GM20000 (cell line): ENCODE results near the gene CD101.

ENCODE experiments used
- DNase-seq: peaks from one replicate; pipeline ENCODE4 v3.0.0; 2012; ENCODE audit warnings: low spot score
- TF ChIP-seq, protein P1 (sequence below): IDR thresholded peaks from 2 replicates; pipeline ENCODE4 v1.5.1; 2012; ENCODE audit warnings: mild to moderate bottlenecking, control low read depth; ENCODE audit errors: extremely low read depth, missing control alignments

The CD101 gene

DNA sequence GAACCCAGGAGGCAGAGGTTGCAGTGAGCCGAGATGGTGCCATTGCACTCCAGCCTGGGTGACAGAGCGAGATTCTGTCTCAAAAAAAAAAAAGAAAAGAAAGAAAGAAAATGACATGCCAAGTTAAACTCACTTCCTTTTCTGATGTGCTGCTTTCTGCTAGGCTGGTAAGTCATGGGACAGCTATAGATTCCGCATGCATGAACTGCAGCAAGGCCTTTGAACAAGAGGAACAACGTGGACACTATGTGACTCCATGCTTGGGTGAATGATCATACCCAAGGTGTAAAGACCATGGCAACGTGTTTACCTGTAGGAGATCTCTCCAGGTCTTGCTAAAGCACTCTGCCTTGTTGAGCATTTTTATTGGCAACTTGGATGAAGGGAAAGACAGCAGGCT, 48.3 kb downstream of the CD101 start:
- DNase-seq, result no peak
- TF ChIP-seq, protein P1, sequence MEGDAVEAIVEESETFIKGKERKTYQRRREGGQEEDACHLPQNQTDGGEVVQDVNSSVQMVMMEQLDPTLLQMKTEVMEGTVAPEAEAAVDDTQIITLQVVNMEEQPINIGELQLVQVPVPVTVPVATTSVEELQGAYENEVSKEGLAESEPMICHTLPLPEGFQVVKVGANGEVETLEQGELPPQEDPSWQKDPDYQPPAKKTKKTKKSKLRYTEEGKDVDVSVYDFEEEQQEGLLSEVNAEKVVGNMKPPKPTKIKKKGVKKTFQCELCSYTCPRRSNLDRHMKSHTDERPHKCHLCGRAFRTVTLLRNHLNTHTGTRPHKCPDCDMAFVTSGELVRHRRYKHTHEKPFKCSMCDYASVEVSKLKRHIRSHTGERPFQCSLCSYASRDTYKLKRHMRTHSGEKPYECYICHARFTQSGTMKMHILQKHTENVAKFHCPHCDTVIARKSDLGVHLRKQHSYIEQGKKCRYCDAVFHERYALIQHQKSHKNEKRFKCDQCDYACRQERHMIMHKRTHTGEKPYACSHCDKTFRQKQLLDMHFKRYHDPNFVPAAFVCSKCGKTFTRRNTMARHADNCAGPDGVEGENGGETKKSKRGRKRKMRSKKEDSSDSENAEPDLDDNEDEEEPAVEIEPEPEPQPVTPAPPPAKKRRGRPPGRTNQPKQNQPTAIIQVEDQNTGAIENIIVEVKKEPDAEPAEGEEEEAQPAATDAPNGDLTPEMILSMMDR, result no peak

DNA sequence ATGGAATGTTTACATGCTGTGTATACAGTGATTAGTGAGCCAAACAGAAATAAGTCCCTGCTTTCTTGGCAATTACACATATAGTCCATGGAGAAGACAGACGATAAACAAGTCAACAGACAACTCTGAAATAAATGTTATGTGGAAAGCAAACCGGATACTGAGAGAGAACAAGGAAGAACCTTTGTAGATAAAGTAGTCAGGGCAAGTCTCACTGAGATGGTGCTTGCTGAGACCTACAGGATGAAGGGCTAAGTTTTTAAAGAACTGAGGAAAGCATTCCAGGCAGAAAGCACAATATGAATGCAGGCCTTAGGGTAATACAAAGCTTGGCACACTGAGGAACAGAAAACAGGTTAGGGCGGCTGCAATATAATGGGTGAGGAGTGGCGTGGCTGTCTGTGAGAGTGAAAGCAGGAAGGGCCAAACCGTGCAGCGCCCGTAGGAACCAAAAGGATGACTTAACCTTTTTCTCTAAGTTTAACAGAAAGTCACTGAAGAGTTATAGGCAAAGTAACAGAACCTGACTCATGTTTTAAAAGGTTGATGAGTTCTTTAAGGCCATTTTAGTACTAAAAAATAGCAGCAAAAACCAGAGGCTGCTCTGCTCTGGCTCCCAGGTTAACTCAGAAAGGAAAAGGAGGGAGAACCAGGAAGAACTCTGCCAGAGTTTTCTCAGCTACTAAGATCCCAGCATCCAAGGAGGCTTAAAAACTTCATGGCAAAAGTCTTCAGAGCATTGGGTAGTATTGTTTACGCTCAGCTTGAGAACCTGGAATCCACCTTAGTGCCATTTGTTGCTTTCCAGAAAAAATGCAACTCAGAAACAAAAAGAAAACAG, 49.9 kb downstream of the CD101 start:
- peak; percentile 68 for DNase-seq

DNA sequence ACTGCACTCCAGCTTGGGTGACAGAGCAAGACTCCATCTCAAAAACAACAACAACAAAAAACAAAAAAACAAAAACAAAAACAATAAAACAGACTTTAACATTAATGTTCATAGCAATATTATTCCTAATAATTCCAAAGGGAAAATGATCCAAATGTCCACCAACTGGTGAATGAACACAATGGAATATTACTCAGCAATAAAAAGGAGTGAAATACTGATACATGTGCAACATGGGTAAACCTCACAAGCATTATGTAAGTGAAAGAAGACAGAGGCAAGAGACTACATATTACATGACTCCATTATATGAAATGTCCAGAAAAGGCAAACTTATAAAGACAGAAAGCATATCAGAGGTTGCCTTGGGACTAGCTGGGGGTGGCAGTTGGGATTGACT, 52.5 kb downstream of the CD101 start:
- no peak for DNase-seq
- TF ChIP-seq, protein P1, result no peak

More for the DNA sequence above, 49.9 kb downstream of the CD101 start:
- TF ChIP-seq, protein P1, result no peak

DNA sequence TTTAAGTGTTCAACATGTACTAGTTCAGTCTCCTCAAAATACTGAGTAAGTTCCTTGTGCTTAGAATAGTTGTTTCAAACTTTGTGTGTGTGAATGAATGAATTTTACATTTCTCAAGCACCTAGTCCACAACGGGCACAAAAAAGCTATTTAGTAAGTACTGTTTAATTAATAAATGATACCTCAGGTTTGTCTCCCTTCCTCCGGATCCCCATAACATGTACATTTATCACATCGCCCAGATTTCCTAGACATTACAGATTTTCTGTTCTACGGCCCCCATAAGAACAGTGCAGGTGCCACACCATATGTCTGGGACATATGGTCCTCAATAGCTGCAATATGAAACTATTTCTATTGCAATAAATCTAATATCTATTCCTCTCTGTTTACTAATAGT, 57.2 kb downstream of the CD101 start:
- TF ChIP-seq, protein P1, result no peak
- no peak for DNase-seq

DNA sequence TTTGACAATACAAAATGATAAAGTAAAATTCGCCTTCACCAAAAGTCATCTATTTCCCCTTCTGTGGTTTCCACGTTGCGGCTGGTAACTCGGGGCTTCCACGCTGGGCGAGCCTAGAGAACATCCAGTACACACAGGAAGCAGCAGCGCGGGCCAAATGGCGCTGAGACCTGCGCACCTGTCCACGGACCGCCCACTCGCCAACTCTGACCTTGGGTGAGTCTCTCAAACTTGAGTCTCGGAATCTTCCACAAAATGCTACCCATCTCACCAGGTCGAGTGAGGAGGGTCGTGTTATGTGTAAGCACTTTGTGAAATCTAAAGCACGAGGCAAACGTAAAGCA, 57.7 kb downstream of the CD101 start:
- peak; percentile 53 for DNase-seq
- TF ChIP-seq, protein P1, result no peak

DNA sequence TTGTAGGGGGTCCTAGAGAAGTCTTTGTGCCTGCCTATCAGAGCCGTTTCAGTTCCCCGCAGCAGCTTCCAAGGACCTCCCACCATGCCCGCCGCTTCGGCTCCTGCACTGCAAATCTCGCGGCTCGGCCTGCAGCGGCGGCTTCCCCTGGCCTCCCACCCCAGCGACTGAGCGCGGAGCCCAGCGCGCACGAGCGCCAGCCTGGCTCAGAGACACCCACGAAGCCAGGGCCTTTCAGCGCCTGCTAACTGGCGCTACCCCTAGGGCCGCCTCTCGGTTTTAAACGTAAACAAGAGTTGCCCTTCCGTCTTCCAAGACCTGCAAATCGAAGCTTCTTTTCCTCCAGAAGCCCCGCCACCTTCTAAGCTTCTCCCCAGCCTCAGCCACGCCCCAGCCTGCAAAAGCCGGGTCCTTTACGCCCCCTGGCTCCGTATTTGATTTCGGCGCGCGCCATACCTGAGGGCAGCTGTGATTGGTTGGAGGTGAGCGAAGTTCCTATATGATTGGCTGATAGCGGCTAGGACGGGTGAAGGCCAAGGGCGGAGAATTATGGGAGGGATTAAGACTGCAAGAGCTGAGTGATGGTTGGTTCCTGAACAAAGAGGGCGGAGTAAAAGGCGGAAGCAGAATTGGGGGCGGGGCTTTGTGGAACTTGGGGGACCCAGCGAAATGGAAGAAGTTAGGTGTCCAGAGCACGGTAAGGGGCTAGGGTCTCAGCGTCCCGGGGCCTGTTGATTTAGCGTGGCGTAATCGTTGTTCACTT, 58.3 kb downstream of the CD101 start, which contains the start of gene TTF2:
Gene TTF2 (plus strand): TSS at position 649 of the 763 bp plus-strand sequence. CDS start 21 bp downstream, at position 670.
- DNase-seq, result peak; percentile 95
- TF ChIP-seq, protein P1, result peak; percentile 3

DNA sequence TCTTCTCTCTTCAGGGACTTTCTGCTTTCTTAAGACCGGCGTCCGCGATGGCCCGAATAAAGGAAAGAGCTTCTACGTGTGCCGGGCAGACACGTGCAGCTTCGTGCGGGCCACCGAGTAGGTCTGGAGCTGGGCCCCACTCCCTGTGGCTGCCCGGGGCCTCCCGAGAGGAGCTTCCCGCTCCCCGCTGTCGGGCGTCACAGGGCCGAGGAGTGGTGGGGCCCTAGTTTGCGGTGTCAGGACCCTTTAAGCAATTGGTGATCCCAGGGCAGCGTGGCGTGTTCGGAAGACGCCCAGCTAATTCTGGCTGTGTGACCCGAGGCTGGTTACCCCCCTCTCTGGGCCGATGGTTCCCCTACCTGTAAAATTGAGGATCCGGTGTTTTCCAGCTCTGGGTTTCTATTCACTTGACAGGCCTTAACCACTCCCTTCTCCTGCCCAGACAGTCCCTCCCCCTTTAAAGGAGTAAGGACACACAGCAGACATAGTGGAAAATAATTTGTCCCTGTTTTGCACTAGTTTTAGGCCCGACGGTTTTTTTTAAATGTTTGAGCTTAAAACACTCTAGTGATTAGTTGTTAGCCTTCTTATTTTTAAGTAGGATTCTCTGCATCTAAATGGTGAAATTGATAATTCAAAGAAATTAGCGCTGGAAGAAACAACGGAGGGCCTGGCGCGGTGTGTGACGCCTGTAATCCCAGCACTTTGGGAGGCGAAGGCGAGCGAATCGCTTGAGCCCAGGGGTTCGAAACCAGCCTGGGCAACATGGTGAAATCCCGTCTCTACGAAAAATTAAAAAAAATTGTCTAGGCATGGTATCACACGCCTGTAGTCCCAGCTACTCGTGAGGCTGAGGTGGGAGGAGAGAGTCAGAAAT, 59.1 kb downstream of the CD101 start:
- DNase-seq, result peak; percentile 40
- TF ChIP-seq, protein P1, result no peak
